GM12865 (cell line): ENCODE measurements around the gene GPRIN1.

Experiments
- DNase-seq: peaks from one replicate; pipeline ENCODE4 v3.0.0; 2010; ENCODE audit warnings: low read depth
- H3K4me3 ChIP-seq: 2 replicates; pipeline ENCODE4 v1.5.1; 2011; ENCODE audit warnings: mild to moderate bottlenecking, low read depth, low read length, control low read depth
- CTCF ChIP-seq: IDR thresholded peaks from 2 replicates; pipeline ENCODE4 v1.5.1; 2011; ENCODE audit warnings: low read length, control low read depth, low read depth, inconsistent platforms; ENCODE audit not compliant: insufficient read depth; ENCODE audit errors: missing control alignments

GPRIN1 gene

GRCh38 chr5:176597417-176598389, 12.3 kb downstream of the GPRIN1 start:
- TF ChIP-seq CTCF, result no peak
- no peak overlapping the region for H3K4me3 ChIP-seq
- no peak for DNase-seq

- H3K4me3 ChIP-seq, result no peak overlapping the region
- TF ChIP-seq CTCF, result no peak
- peak; percentile 13 for DNase-seq
Observed at GRCh38 chr5:176596689-176597416, 13.1 kb downstream of the GPRIN1 start.

- no peak for TF ChIP-seq CTCF
- H3K4me3 ChIP-seq, result no peak overlapping the region
Observed at GRCh38 chr5:176596069-176596644, 13.8 kb downstream of the GPRIN1 start.

GRCh38 chr5:176595386-176595943, 14.5 kb downstream of the GPRIN1 start:
- no peak for DNase-seq
- TF ChIP-seq CTCF, result no peak
- H3K4me3 ChIP-seq, result no peak overlapping the region

More at GRCh38 chr5:176596069-176596644, 13.8 kb downstream of the GPRIN1 start:
- no peak for DNase-seq

GRCh38 chr5:176594554-176594953, 15.4 kb downstream of the GPRIN1 start:
- no peak for TF ChIP-seq CTCF
- DNase-seq, result no peak
- H3K4me3 ChIP-seq, result no peak overlapping the region

- DNase-seq, result no peak
- H3K4me3 ChIP-seq, result no peak overlapping the region
- TF ChIP-seq CTCF, result no peak
Observed at GRCh38 chr5:176593273-176593869, 16.6 kb downstream of the GPRIN1 start.
